GM12875 (cell line): ENCODE results near the gene KRTAP6-2.

ENCODE experiments used
- H3K4me3 ChIP-seq: one replicate; pipeline ENCODE4 v1.5.1; 2011; ENCODE audit warnings: low read depth, low read length, control low read depth
- CTCF ChIP-seq: IDR thresholded peaks from 2 replicates; pipeline ENCODE4 v1.5.1; 2011; ENCODE audit warnings: low read depth, mild to moderate bottlenecking, control low read depth, inconsistent platforms, low read length, moderate library complexity, borderline replicate concordance; ENCODE audit not compliant: insufficient read depth

The KRTAP6-2 gene

DNA sequence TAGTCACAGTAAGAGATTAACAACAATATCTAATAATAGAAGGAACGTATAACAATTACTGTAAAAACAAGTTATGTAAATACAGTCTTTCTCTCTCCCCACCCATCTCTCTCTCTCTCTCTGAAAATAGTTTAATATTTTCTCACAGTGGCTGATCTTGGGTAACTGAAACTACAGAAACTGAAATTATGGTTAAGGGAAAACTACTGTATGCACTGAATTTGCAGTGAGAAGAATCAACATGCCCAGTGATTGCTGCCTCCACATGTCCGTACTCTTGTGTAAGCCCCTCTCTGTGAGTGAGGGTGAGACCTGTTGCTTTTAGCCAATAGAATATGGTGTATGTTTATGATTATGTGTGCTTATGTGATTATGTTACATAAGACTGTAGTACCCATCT lies 13.4 kb upstream of the KRTAP6-2 start:
- no peak overlapping the region for H3K4me3 ChIP-seq
- TF ChIP-seq CTCF = no peak

GRCh38 chr21:30605968-30606367 lies 7.3 kb upstream of the KRTAP6-2 start:
- no peak overlapping the region for H3K4me3 ChIP-seq
- no peak for TF ChIP-seq CTCF

DNA sequence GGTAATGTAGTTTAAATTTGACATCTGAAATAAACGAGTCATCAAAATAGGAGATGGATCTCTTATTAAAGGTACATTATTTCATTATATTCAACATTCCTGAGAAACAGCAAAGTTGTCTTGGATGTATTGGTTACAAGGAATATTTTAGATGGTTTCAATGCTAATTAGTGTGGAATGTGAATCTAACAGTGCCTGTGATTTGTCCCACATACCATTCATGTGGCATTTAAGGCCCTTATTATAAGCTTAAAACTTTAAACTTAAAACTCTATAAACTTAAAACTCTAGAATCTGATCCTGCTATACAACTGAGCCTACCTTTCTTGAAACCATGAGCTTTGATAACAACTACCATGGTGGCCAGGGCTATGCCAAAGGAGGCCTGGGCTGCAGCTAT lies 2.1 kb upstream of the KRTAP6-2 start, which contains the start of gene KRTAP22-1:
Gene KRTAP22-1, plus strand, starts transcription at position 301 of the 400 bp plus-strand sequence.
- no peak for TF ChIP-seq CTCF
- H3K4me3 ChIP-seq = no peak within 1 kb of the TSS

- no peak for TF ChIP-seq CTCF
- no peak within 1 kb of the TSS for H3K4me3 ChIP-seq
These were observed 6.6 kb downstream of the KRTAP6-2 start, which contains the start of gene KRTAP6-3 for GRCh38 chr21:30592140-30592539. TSS of gene KRTAP6-3 (plus strand) at chr21:30592440. CDS start at chr21:30592446, 6 bp downstream.

- TF ChIP-seq CTCF = no peak
- H3K4me3 ChIP-seq = no peak within 1 kb of the TSS
These were observed 8.4 kb downstream of the KRTAP6-2 start, which contains the start of gene KRTAP22-2 for GRCh38 chr21:30590297-30590696. TSS of gene KRTAP22-2 (minus strand) at chr21:30590397.

- TF ChIP-seq CTCF = no peak
- no peak overlapping the region for H3K4me3 ChIP-seq
These were observed 15.8 kb downstream of the KRTAP6-2 start for GRCh38 chr21:30582870-30583269.

- no peak for TF ChIP-seq CTCF
- H3K4me3 ChIP-seq = no peak overlapping the region
These were observed 18.6 kb downstream of the KRTAP6-2 start for GRCh38 chr21:30580132-30580531.
